H9 (cell line): Measurements from ENCODE around the gene PDZRN4. TPM values are rescaled to one million over a fixed set of nuclear protein-coding genes. Genes with fewer than 3 reads are reported as not detected.

Experiments
- DNase-seq: peaks from one replicate; pipeline ENCODE4 v3.0.0-alpha.2; 2017
- H2AFZ ChIP-seq: one replicate; pipeline ENCODE4 v1.6.1; 2013; ENCODE audit warnings: mild to moderate bottlenecking, low read length, control low read depth, moderate library complexity
- H2AK5ac ChIP-seq: 2 replicates; pipeline ENCODE4 v1.6.1; 2013; ENCODE audit warnings: low read length, control low read depth, mixed read lengths; ENCODE audit not compliant: insufficient read length
- H2BK120ac ChIP-seq: one replicate; pipeline ENCODE4 v1.6.1; 2013; ENCODE audit warnings: low read depth, mild to moderate bottlenecking, low read length, control low read depth, inconsistent platforms; ENCODE audit not compliant: poor library complexity, severe bottlenecking
- H2BK12ac ChIP-seq: 2 replicates; pipeline ENCODE4 v1.6.1; 2013; ENCODE audit warnings: low read length, control low read depth, mixed read lengths, low read depth; ENCODE audit not compliant: insufficient read length
- H2BK15ac ChIP-seq: 2 replicates; pipeline ENCODE4 v1.6.1; 2013; ENCODE audit warnings: low read depth, low read length, control low read depth
- H2BK20ac ChIP-seq: one replicate; pipeline ENCODE4 v1.6.1; 2013; ENCODE audit warnings: low read depth, mild to moderate bottlenecking, low read length, control low read depth, inconsistent platforms; ENCODE audit not compliant: poor library complexity, severe bottlenecking
- H2BK5ac ChIP-seq: 2 replicates; pipeline ENCODE4 v1.6.1; 2013; ENCODE audit warnings: low read length, control low read depth, mixed read lengths; ENCODE audit not compliant: insufficient read length
- H3K14ac ChIP-seq: 2 replicates; pipeline ENCODE4 v1.6.1; 2013; ENCODE audit warnings: low read length, control low read depth; ENCODE audit not compliant: insufficient read depth
- H3K18ac ChIP-seq: 2 replicates; pipeline ENCODE4 v1.6.1; 2013; ENCODE audit warnings: low read depth, mild to moderate bottlenecking, mixed read lengths, low read length, control low read depth; ENCODE audit not compliant: insufficient read length
- H3K23ac ChIP-seq: 2 replicates; pipeline ENCODE4 v1.6.1; 2013; ENCODE audit warnings: low read length, control low read depth, mixed read lengths, low read depth; ENCODE audit not compliant: insufficient read length
- H3K23me2 ChIP-seq: 2 replicates; pipeline ENCODE4 v1.6.1; 2013; ENCODE audit warnings: low read depth, mild to moderate bottlenecking, mixed read lengths, low read length, control low read depth; ENCODE audit not compliant: insufficient read length, poor library complexity, severe bottlenecking
- H3K27ac ChIP-seq: 2 replicates; pipeline ENCODE4 v1.5.1; 2013; ENCODE audit warnings: low read length, control low read depth, mixed read lengths, low read depth; ENCODE audit not compliant: insufficient read length
- H3K27me3 ChIP-seq: 2 replicates; pipeline ENCODE4 v1.6.1; 2013; ENCODE audit warnings: low read length, control low read depth, inconsistent platforms; ENCODE audit not compliant: insufficient read depth
- H3K4ac ChIP-seq: 2 replicates; pipeline ENCODE4 v1.6.1; 2013; ENCODE audit warnings: low read depth, mild to moderate bottlenecking, control low read depth, inconsistent platforms, low read length, moderate library complexity
- H3K4me1 ChIP-seq: 2 replicates; pipeline ENCODE4 v1.6.1; 2013; ENCODE audit warnings: low read length, control low read depth, inconsistent platforms; ENCODE audit not compliant: insufficient read depth
- H3K4me2 ChIP-seq: 2 replicates; pipeline ENCODE4 v1.6.1; 2013; ENCODE audit warnings: low read length, control low read depth, mixed read lengths; ENCODE audit not compliant: insufficient read length, insufficient read depth
- H3K56ac ChIP-seq: 2 replicates; pipeline ENCODE4 v1.6.1; 2013; ENCODE audit warnings: low read depth, mild to moderate bottlenecking, mixed read lengths, low read length, control low read depth; ENCODE audit not compliant: insufficient read length
- H3K79me1 ChIP-seq: 2 replicates; pipeline ENCODE4 v1.6.1; 2013; ENCODE audit warnings: low read depth, mild to moderate bottlenecking, moderate library complexity, low read length, control low read depth, inconsistent platforms; ENCODE audit not compliant: insufficient read depth, poor library complexity, severe bottlenecking
- H3K79me2 ChIP-seq: 2 replicates; pipeline ENCODE4 v1.6.1; 2013; ENCODE audit warnings: low read length, control low read depth, inconsistent platforms; ENCODE audit not compliant: insufficient read depth
- H3K9ac ChIP-seq: 2 replicates; pipeline ENCODE4 v1.6.1; 2013; ENCODE audit warnings: low read length, control low read depth, mixed read lengths; ENCODE audit not compliant: insufficient read length; ENCODE audit errors: extremely low read depth
- H3K9me3 ChIP-seq: one replicate; pipeline ENCODE4 v1.6.1; 2013; ENCODE audit warnings: low read depth, low read length, inconsistent platforms; ENCODE audit not compliant: control insufficient read depth
- H3T11ph ChIP-seq: one replicate; pipeline ENCODE4 v1.6.1; 2013; ENCODE audit warnings: mild to moderate bottlenecking, low read length, control low read depth, inconsistent platforms
- H4K20me1 ChIP-seq: one replicate; pipeline ENCODE4 v1.6.1; 2013; ENCODE audit not compliant: control insufficient read depth, insufficient read length, insufficient read depth
- H4K5ac ChIP-seq: 2 replicates; pipeline ENCODE4 v1.6.1; 2013; ENCODE audit warnings: low read depth, mild to moderate bottlenecking, mixed read lengths, low read length, control low read depth; ENCODE audit not compliant: insufficient read length
- H4K8ac ChIP-seq: replicated peaks from 2 replicates; pipeline ENCODE4 v1.6.1; 2013; ENCODE audit warnings: low read length, control low read depth, mixed read lengths, low read depth; ENCODE audit not compliant: insufficient read length
- H4K91ac ChIP-seq: 2 replicates; pipeline ENCODE4 v1.6.1; 2013; ENCODE audit warnings: low read depth, mild to moderate bottlenecking, moderate library complexity, mixed read lengths, low read length, control low read depth; ENCODE audit not compliant: insufficient read length
- H3K27ac Mint-ChIP-seq, 3 experiments: 2 replicates in 2 of 3; 3 replicates in 1 of 3; pipeline ENCODE4 v1.8.0; 2020 to 2021; ENCODE audit warnings: mixed read lengths in 3 of 3, mild to moderate bottlenecking in 1 of 3, moderate library complexity in 1 of 3
- H3K27me3 Mint-ChIP-seq: 2 replicates; pipeline ENCODE4 v1.8.0; 2021; ENCODE audit warnings: low read depth, mild to moderate bottlenecking, moderate library complexity, mixed read lengths
- H3K36me3 Mint-ChIP-seq, 3 experiments: 2 replicates in 2 of 3; 3 replicates in 1 of 3; pipeline ENCODE4 v1.8.0; 2020 to 2021; ENCODE audit warnings: low read depth in 3 of 3, mixed read lengths in 3 of 3; ENCODE audit not compliant: insufficient read depth in 1 of 3
- H3K4me1 Mint-ChIP-seq, 2 experiments: 2 replicates each; pipeline ENCODE4 v1.8.0; 2020; ENCODE audit warnings: mixed read lengths in 2 of 2
- H3K4me3 Mint-ChIP-seq, 2 experiments: 2 replicates in 1 of 2; 3 replicates in 1 of 2; pipeline ENCODE4 v1.8.0; 2020 to 2021; ENCODE audit warnings: mild to moderate bottlenecking in 2 of 2, mixed read lengths in 2 of 2, moderate library complexity in 1 of 2
- H3K9me3 Mint-ChIP-seq, 2 experiments: 2 replicates in 1 of 2; 3 replicates in 1 of 2; pipeline ENCODE4 v1.8.0; 2020; ENCODE audit warnings: mild to moderate bottlenecking in 2 of 2, mixed read lengths in 2 of 2, moderate library complexity in 1 of 2
- WGBS: extraction: QIAGEN DNeasy Blood & Tissue Kit; methylation state at CpG from one replicate; pipeline ENCODE4 v1.1.7; 2013; ENCODE audit warnings: missing lambda C conversion rate, low lambda C conversion rate, mixed read lengths; ENCODE audit not compliant: insufficient read length; ENCODE audit errors: extremely low coverage; 5-methylcytosine and 5-hydroxymethylcytosine counted together
- total RNA-seq: library from RNA; stranded (reverse); gene quantifications from 2 replicates; pipeline ENCODE4 v1.2.1, GENCODE V29; 2021
- TF ChIP-seq, protein P1 (sequence below): fragments of 200-600 bp; sonication (generic); conservative IDR thresholded peaks from 3 replicates; pipeline ENCODE4 v1.8.0; 2021; ENCODE audit warnings: antibody characterized with exemption, mild to moderate bottlenecking

PDZRN4 gene
- total RNA-seq, 1 experiment from 2014 or later: not detected

DNA sequence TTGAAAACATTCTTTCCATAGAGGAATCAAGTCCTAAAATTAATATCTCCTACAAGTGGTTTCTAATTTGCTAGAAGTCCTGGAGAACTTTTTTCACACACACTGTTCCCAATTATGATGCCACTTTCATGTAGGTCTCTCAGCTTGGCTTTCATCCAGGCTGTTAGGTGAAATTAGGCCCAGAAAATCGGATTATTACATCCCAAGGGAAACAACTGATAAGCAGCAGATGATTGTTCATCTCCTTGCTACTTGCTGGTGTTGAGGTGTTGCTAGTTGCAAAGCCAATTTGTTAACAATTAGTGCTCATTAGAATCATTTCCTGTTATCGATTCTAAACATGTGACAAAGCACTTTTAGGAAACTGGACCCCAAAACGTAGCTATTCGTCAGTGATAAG is 248.0 kb downstream of the PDZRN4 start:
- no peaks in the 10 kb centered on the region for H3K79me2 ChIP-seq
- Mint-ChIP-seq H3K27me3 (no peaks in the 10 kb centered on the region), H3K27ac (no peak overlapping the region), H3K9me3 (no peaks in the 10 kb centered on the region; a peak in 1 of 5 replicates), H3K36me3 (no peaks in the 10 kb centered on the region), H3K4me3 (no peak overlapping the region), H3K4me1 (peaks cover 16 to 21% of the 10 kb centered on the region in 2 experiments)
- H2BK20ac ChIP-seq: no peak overlapping the region
- H3K4me1 ChIP-seq: no peaks in the 10 kb centered on the region; the same call in 1 of the 2 replicates
- no peaks in the 10 kb centered on the region for H3K79me1 ChIP-seq
- H3K23me2 ChIP-seq: no peaks in the 10 kb centered on the region
- H3K23ac ChIP-seq: no peak overlapping the region
- H3K9ac ChIP-seq: no peak overlapping the region
- H3K27me3 ChIP-seq: no peaks in the 10 kb centered on the region
- no peaks in the 10 kb centered on the region for H3K9me3 ChIP-seq
- H2BK12ac ChIP-seq: no peak overlapping the region
- no peak overlapping the region for H3K4me2 ChIP-seq
- H4K5ac ChIP-seq: no peak overlapping the region
- no peak overlapping the region for H3K56ac ChIP-seq
- no peak for DNase-seq
- H2BK15ac ChIP-seq: no peak overlapping the region
- no peak overlapping the region for H4K8ac ChIP-seq
- H3K4ac ChIP-seq: no peak overlapping the region
- no peak overlapping the region for H3K14ac ChIP-seq
- no peaks in the 10 kb centered on the region for H4K20me1 ChIP-seq
- H2BK120ac ChIP-seq: no peak overlapping the region
- no peak overlapping the region for H3T11ph ChIP-seq
- TF ChIP-seq, protein P1, sequence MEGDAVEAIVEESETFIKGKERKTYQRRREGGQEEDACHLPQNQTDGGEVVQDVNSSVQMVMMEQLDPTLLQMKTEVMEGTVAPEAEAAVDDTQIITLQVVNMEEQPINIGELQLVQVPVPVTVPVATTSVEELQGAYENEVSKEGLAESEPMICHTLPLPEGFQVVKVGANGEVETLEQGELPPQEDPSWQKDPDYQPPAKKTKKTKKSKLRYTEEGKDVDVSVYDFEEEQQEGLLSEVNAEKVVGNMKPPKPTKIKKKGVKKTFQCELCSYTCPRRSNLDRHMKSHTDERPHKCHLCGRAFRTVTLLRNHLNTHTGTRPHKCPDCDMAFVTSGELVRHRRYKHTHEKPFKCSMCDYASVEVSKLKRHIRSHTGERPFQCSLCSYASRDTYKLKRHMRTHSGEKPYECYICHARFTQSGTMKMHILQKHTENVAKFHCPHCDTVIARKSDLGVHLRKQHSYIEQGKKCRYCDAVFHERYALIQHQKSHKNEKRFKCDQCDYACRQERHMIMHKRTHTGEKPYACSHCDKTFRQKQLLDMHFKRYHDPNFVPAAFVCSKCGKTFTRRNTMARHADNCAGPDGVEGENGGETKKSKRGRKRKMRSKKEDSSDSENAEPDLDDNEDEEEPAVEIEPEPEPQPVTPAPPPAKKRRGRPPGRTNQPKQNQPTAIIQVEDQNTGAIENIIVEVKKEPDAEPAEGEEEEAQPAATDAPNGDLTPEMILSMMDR: no peak
- no peak overlapping the region for H4K91ac ChIP-seq
- no peak overlapping the region for H2AK5ac ChIP-seq
- H3K27ac ChIP-seq: no peak overlapping the region
- H2BK5ac ChIP-seq: no peak overlapping the region
- H2AFZ ChIP-seq: no peak overlapping the region
- H3K18ac ChIP-seq: no peak overlapping the region
- WGBS: no CpG with 5 or more reads among the region's 4 CpGs
